ENCODE measurements around the gene PTPN2.
"Not testable (repeated sequence)": the region's sequence is repeated elsewhere in the genome, so short reads cannot be mapped to it uniquely, and the experiment has no call there.

PTPN2 gene

GRCh38 chr18:12891561-12891960 is 7.5 kb upstream of the PTPN2 start:
- no peak for DNase-seq (ENCODE audit: low read depth in 2 of 2)

DNA sequence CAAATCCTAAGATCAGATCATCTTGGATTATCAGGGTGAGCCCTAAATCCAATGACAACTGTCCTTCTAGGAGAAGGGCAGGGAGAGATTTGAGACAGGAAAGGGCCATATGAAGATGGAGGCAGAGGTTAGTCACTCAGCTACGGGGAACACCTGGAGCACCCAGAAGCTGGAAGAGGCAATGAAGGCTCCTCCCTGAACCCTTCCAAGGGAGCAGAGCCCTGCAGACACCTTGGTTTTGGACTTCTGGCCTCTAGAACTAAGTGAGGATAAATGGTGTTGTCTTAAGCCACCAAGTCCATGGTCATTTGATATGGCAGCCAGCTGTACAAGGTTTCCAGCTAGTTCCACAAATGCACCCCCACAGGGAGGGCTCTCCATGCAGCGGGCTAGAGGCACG is 6.9 kb upstream of the PTPN2 start:
- DNase-seq (ENCODE audit: low read depth in 2 of 2) = no peak

GRCh38 chr18:12886498-12887126 is 2.6 kb upstream of the PTPN2 start:
- DNase-seq (ENCODE audit: low read depth in 2 of 2) = no peak

GRCh38 chr18:12885500-12885899 is 1.5 kb upstream of the PTPN2 start:
- no peak for DNase-seq (ENCODE audit: low read depth in 2 of 2)

GRCh38 chr18:12884406-12885323 is 628 bp upstream of the PTPN2 start:
- DNase-seq (ENCODE audit: low read depth in 2 of 2) = no peak

DNA sequence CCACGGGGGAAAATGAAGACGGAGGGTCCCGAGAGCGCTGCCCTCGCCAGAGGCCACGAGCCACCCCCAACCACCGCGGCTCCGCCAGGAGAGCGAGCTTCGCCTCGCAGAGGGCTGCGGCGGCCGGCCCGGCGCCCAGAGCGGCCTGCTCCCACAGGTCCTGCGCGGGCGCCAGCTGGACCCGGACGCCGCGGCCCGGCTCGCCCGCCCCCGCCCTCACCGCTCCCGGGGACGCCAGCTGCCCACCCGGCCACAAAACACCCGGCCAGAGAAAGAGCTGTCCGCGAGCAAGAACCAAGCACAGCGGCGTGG is 709 bp downstream of the PTPN2 start:
- DNase-seq (ENCODE audit: low read depth in 2 of 2) = no peak

- no peak for DNase-seq (ENCODE audit: low read depth in 2 of 2)
These were observed 1.3 kb downstream of the PTPN2 start for GRCh38 chr18:12882453-12883371.

- no peak for DNase-seq (ENCODE audit: low read depth in 2 of 2)
These were observed 3.5 kb downstream of the PTPN2 start for GRCh38 chr18:12880541-12880910.

GRCh38 chr18:12879840-12880540 is 4.0 kb downstream of the PTPN2 start:
- DNase-seq (ENCODE audit: low read depth in 2 of 2) = no peak

GRCh38 chr18:12874992-12875391 is 9.0 kb downstream of the PTPN2 start:
- not testable (repeated sequence) for DNase-seq (ENCODE audit: low read depth in 2 of 2)

DNA sequence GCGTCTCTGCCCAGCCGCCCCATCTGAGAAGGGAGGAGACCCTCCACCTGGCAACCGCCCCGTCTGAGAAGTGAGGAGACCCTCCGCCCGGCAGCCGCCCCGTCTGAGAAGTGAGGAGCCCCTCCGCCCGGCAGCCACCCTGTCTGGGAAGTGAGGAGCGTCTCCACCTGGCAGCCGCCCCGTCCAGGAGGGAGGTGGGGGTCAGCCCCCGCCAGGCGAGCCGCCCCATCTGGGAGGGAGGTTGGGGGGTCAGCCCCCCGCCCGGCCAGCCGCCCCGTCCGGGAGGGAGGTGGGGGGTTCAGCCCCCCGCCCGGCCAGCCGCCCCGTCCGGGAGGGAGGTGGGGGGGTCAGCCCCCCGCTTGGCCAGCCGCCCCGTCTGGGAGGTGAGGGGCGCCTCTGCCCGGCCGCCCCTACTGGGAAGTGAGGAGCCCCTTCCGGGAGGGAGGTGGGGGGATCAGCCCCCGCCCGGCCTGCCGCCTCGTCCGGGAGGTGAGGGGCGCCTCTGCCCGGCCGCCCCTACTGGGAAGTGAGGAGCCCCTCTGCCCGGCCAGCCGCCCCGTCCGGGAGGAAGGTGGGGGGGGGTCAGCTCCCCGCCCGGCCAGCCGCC is 10.0 kb downstream of the PTPN2 start:
- not testable (repeated sequence) for DNase-seq (ENCODE audit: low read depth in 2 of 2)

DNA sequence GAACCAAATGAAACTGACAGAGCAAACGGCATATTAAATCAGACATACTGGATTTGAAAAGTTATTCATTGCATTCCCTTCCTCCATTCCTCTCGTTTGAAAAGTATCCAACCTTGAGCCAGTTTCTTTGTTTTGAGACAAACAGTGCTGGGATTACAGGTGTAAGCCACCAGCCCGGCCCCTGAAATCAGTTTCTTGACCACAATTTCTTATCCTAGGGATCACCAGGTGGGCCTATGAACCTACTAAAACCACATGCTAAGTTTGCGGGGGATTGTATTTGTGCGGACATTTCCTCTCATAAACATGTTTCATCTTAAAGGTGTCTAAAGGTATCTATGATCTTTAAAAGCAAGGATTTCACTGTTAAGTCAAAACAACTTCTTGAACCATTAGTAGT is 11.6 kb downstream of the PTPN2 start:
- no peak for DNase-seq (ENCODE audit: low read depth in 2 of 2)

- DNase-seq (ENCODE audit: low read depth in 2 of 2) = no peak
These were observed 15.5 kb downstream of the PTPN2 start for GRCh38 chr18:12868576-12868975.

DNA sequence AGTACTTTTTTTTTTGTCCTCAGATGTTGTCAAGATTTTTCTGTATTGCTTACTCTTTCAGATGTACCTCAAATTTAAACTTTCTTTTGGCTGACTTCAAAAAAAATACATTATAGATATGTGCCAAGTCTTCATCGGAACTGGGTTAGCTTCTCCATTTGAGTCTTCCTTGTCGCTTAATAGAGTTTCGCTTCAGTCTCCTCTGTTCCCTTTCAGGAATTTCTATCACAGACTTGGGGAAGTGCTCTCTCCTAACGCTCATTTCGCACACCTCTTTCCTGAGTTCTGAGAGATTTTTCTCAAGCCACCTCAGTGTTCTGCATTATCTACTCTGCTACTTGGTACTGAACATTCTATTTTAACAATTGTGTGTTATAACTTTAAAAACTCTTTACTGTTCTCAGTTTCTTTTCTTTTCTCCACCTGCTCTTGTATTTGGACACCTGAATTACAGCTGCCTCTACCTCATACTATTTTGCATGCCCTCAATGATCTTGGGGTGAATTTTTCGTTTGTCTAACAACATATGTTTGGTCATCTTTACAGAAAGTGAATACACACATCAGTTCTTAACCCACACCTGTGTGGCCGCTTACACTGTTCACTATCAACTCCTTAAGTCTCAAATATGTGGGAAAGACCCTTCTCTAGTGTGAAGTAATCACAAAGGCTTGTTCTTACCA is 16.5 kb downstream of the PTPN2 start:
- DNase-seq (ENCODE audit: low read depth in 2 of 2) = no peak

DNA sequence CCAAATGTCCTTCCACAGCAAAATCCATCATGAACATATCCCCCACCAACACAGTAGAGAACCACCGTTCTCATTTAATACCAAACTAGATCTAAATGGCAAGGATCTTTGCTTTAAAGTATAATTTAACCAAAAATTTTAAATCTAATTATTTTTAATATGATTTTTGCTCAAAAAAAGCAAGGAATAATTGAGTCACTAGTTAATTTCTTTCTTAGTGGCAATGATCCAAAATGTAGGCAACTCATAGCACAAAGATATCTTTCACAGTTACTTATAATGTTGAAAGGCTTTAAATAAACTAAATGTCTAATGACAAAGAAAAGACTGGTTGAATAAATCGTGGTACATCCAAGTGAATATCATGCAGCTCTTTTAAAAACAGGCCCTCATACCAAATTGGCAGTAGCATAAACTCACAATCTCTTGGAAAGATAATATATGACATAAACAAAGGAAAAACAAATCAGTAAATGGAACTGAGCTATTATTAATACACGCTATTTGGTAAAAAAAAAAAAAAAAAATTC is 20.3 kb downstream of the PTPN2 start:
- no peak for DNase-seq (ENCODE audit: low read depth in 2 of 2)

GRCh38 chr18:12862874-12863482 is 21.1 kb downstream of the PTPN2 start:
- no peak for DNase-seq (ENCODE audit: low read depth in 2 of 2)

DNA sequence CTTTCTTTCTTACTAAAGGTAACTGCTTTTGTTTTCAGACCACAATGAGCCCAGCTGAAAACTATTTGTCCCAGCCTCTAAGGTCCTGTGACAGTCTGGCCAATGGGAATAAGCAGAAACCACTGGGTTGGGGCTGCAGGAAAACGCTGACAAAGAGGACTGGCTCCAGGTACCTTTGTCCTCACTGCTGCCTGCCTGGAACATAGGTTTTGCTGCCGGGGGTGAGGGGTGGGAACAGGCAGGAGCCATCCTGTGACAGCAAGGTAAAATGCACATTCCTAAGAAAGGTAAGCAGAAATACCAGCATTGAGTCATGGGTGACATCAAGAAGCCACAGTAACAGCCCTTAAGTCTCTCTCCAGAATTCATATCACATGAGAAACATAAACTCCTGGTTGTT is 21.6 kb downstream of the PTPN2 start:
- DNase-seq (ENCODE audit: low read depth in 2 of 2) = no peak

GRCh38 chr18:12861637-12862036 is 22.4 kb downstream of the PTPN2 start:
- DNase-seq (ENCODE audit: low read depth in 2 of 2) = no peak

DNA sequence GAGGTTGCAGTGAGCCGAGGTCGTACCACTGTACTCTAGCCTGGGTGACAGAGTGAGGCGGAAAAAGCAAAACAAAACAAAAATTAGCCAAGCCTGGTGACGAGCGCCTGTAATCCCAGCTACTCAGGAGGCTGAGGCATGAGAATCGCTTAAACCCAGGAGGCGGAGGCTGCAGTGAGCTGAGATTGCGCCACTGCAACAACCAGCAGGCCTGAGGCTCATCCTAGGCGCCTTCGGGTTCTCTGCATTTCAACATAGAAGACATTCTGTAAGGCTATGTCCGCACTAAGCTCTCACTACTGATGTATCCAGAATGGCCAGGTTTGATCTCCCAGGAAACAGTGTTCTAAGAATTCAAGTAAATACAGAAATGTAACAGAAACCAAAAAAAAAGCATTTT is 23.5 kb downstream of the PTPN2 start:
- DNase-seq (ENCODE audit: low read depth in 2 of 2) = no peak

GRCh38 chr18:12858991-12859390 is 25.0 kb downstream of the PTPN2 start:
- DNase-seq (ENCODE audit: low read depth in 2 of 2) = no peak

Measured in activated CD8-positive, alpha-beta memory T cell treated with anti-CD3 and anti-CD28 coated beads for 4 hours (primary cell).